ENCODE measurements around the gene OR51E1. TPM values are rescaled to one million over a fixed set of nuclear protein-coding genes. Genes with fewer than 3 reads are reported as not detected.
A peak's percentile ranks its signal among the peaks of the same experiment; 100 is the strongest.

OR51E1 gene
- total and polyA plus RNA-seq, 9 of the 15 experiments (the other 6 are each of a cell fraction or from before 2014, with no cell fraction given): 0.03 to 0.04 TPM; not detected in 7

GRCh38 chr11:4704054-4704789, 60.4 kb downstream of the OR51E1 start, which contains the start of gene MMP26:
Gene MMP26, plus strand, starts transcription at chr11:4704784.
- Histone ChIP-seq H3K27ac (ENCODE audit: extremely low read depth, low read depth, low read length) (no peak within 1 kb of the TSS), H3K36me3 (ENCODE audit: control insufficient read depth, insufficient read depth, low read length) (no peaks in the 10 kb centered on the region), H3K27me3 (ENCODE audit: control insufficient read depth in 2 of 2, insufficient read depth in 2 of 2, low read length in 2 of 2) (peaks cover 0 to 2% of the 10 kb centered on the region in 2 experiments; a peak in 2 of 5 replicates), H3K4me1 (replicated peaks in 1 of 2; ENCODE audit: control insufficient read depth in 2 of 2, insufficient read depth in 2 of 2, low read length in 2 of 2) (no peaks in the 10 kb centered on the region), H3K9ac (ENCODE audit: insufficient read depth in 1 of 2, low read depth in 2 of 2, low read length in 2 of 2) (no peak within 1 kb of the TSS), H2AFZ (ENCODE audit: low read depth, low read length) (peak within 1 kb of the TSS; percentile 50), H3K4me2 (ENCODE audit: insufficient read depth, low read length) (no peak within 1 kb of the TSS), H3K9me1 (ENCODE audit: control insufficient read depth, insufficient read depth, low read length) (no peaks in the 10 kb centered on the region), H4K20me1 (replicated peaks; ENCODE audit: control insufficient read depth, insufficient read depth, low read length) (no peaks in the 10 kb centered on the region), H3K9me3 (replicated peaks; ENCODE audit: control insufficient read depth, insufficient read depth, low read depth, low read length) (no peaks in the 10 kb centered on the region), H3K79me2 (ENCODE audit: control insufficient read depth, insufficient read depth, low read length) (no peaks in the 10 kb centered on the region), H3K4me3 (no peak within 1 kb of the TSS)
- DNase-seq (ENCODE audit: extremely low read depth in 1 of 4, low spot score in 3 of 4) (no peak), FAIRE-seq (no peak), ATAC-seq (no peak)
- POLR2A ChIA-PET: interaction anchor here (0.9 to 1.0 kb wide), 2 partner anchors 9 to 13 kb away, joined by 3 read pairs; no protein-coding TSS in a partner anchor
- no TSS peak for BruUV-seq (replicated peaks)
- TF ChIP-seq MITF (IDR thresholded peaks at IDR 0.05) (no peak), SPI1 (IDR thresholded peaks at IDR 0.05; ENCODE audit: borderline replicate concordance, low read depth, low read length) (0 out of 2 replicates have a peak, but pooled peaks have one; percentile 22), ZBTB40 (IDR thresholded peaks at IDR 0.05) (peak; percentile 77), ZBTB40 (CRISPR knock-in tag; IDR thresholded peaks at IDR 0.05) (peak; percentile 55; the same call in 1 of the 2 replicates)
- CTCF ChIA-PET (ENCODE audit: low intra/inter-chr PET ratio): no interaction called here
- intact Hi-C loops (cut with micrococcal nuclease): no loop called here
- in situ Hi-C loops (cut with MboI): no loop called here
- WGBS (ENCODE audit: insufficient coverage, low coverage, missing lambda C conversion rate): 3% methylated on average over 5 of the region's 5 CpGs

Data from K562 (cell line).